HK-2 (cell line): Measurements from ENCODE around the gene PAM.
"Not testable (repeated sequence)": the region's sequence is repeated elsewhere in the genome, so short reads cannot be mapped to it uniquely, and the experiment has no call there.

Experiments
- DNase-seq: peaks from one replicate; pipeline ENCODE4 v3.0.0-alpha.2; 2018; ENCODE audit not compliant: unreplicated experiment

Gene PAM

GRCh38 chr5:103060424-103060954 lies 305.4 kb downstream of the PAM start:
- DNase-seq = no peak

- DNase-seq = no peak
Measured at GRCh38 chr5:103066326-103066725, 311.2 kb downstream of the PAM start.

GRCh38 chr5:103073500-103073899 lies 318.4 kb downstream of the PAM start:
- DNase-seq = not testable (repeated sequence)

GRCh38 chr5:103075442-103075841 lies 320.3 kb downstream of the PAM start:
- no peak for DNase-seq
